GM12891 (cell line): ENCODE data around the gene SLC24A3.

Experiments
- DNase-seq: peaks from one replicate; pipeline ENCODE4 v3.0.0; 2011; ENCODE audit warnings: low spot score; ENCODE audit not compliant: insufficient read length
- FAIRE-seq: peaks from 2 replicates; lab custom pipeline; 2011; peaks lifted over from hg19 to GRCh38; lab: Jason Lieb, UNC
- PAX5 ChIP-seq: IDR thresholded peaks from 2 replicates; pipeline ENCODE4 v1.6.1; 2011; ENCODE audit warnings: low read length, moderate library complexity, mild to moderate bottlenecking; ENCODE audit not compliant: insufficient read depth, severe bottlenecking
- POLR2A ChIP-seq: IDR thresholded peaks from 2 replicates; pipeline ENCODE4 v1.6.1; 2011; ENCODE audit warnings: low read depth, low read length, control low read depth
- POLR2AphosphoS5 ChIP-seq: IDR thresholded peaks from 2 replicates; pipeline ENCODE4 v1.6.1; 2011; ENCODE audit warnings: low read depth, low read length, control low read depth
- POU2F2 ChIP-seq: IDR thresholded peaks from 2 replicates; pipeline ENCODE4 v1.6.1; 2011; ENCODE audit warnings: low read depth, mild to moderate bottlenecking, control low read depth, low read length, moderate library complexity
- SPI1 ChIP-seq: IDR thresholded peaks from 2 replicates; pipeline ENCODE4 v1.6.1; 2011; ENCODE audit warnings: low read depth, low read length, control low read depth
- TAF1 ChIP-seq: IDR thresholded peaks from 2 replicates; pipeline ENCODE4 v1.6.1; 2011; ENCODE audit warnings: low read depth, low read length, control low read depth

SLC24A3 gene

GRCh38 chr20:19241440-19241839 is 29.0 kb downstream of the SLC24A3 start:
- no peak for FAIRE-seq

GRCh38 chr20:19244291-19244690 is 31.8 kb downstream of the SLC24A3 start:
- DNase-seq, result no peak
- no peak for TF ChIP-seq POU2F2
- TF ChIP-seq SPI1, result no peak
- no peak for TF ChIP-seq POLR2A
- TF ChIP-seq PAX5, result no peak
- TF ChIP-seq TAF1, result no peak
- FAIRE-seq, result no peak

More at GRCh38 chr20:19241440-19241839, 29.0 kb downstream of the SLC24A3 start:
- DNase-seq, result no peak
- TF ChIP-seq SPI1, result no peak
- no peak for TF ChIP-seq POU2F2
- TF ChIP-seq POLR2AphosphoS5, result no peak

GRCh38 chr20:19249106-19249879 is 36.9 kb downstream of the SLC24A3 start:
- no peak for FAIRE-seq
- DNase-seq, result no peak
- TF ChIP-seq POLR2A (no peak), POU2F2 (no peak), SPI1 (no peak), POLR2AphosphoS5 (no peak), TAF1 (no peak), PAX5 (no peak)

GRCh38 chr20:19250346-19250745 is 37.9 kb downstream of the SLC24A3 start:
- FAIRE-seq (no peak), DNase-seq (no peak)
- TF ChIP-seq TAF1 (no peak), POU2F2 (no peak), PAX5 (no peak), POLR2AphosphoS5 (no peak), POLR2A (no peak), SPI1 (no peak)

- no peak for TF ChIP-seq TAF1
- TF ChIP-seq POU2F2, result no peak
- TF ChIP-seq PAX5, result no peak
- no peak for TF ChIP-seq POLR2A
- TF ChIP-seq POLR2AphosphoS5, result no peak
- no peak for TF ChIP-seq SPI1
- no peak for DNase-seq
- FAIRE-seq, result no peak
Observed at GRCh38 chr20:19251506-19251905, 39.1 kb downstream of the SLC24A3 start.

- TF ChIP-seq POLR2A (no peak), SPI1 (no peak), POU2F2 (no peak), TAF1 (no peak), PAX5 (no peak), POLR2AphosphoS5 (no peak)
- DNase-seq, result no peak
- no peak for FAIRE-seq
Observed at GRCh38 chr20:19251958-19252357, 39.5 kb downstream of the SLC24A3 start.

GRCh38 chr20:19252451-19253120 is 40.1 kb downstream of the SLC24A3 start:
- TF ChIP-seq PAX5, result no peak
- TF ChIP-seq POU2F2, result no peak
- TF ChIP-seq TAF1, result no peak
- TF ChIP-seq POLR2A, result no peak
- TF ChIP-seq SPI1, result no peak
- TF ChIP-seq POLR2AphosphoS5, result no peak
- FAIRE-seq, result no peak
- no peak for DNase-seq

GRCh38 chr20:19253316-19253715 is 40.9 kb downstream of the SLC24A3 start:
- TF ChIP-seq POLR2A (no peak), PAX5 (no peak), POLR2AphosphoS5 (no peak), POU2F2 (no peak), SPI1 (no peak), TAF1 (no peak)
- FAIRE-seq, result no peak
- DNase-seq, result no peak

GRCh38 chr20:19253916-19254820 is 41.7 kb downstream of the SLC24A3 start:
- TF ChIP-seq POLR2A (no peak), PAX5 (no peak), POU2F2 (no peak), SPI1 (no peak), TAF1 (no peak), POLR2AphosphoS5 (no peak)
- DNase-seq (no peak), FAIRE-seq (no peak)
